Measurements from ENCODE around the gene FLT4. TPM values are rescaled to one million over a fixed set of nuclear protein-coding genes. Genes with fewer than 3 reads are reported as not detected.

The FLT4 gene
- polyA plus RNA-seq, 1 donor = 10.2 TPM

- Histone ChIP-seq H3K4me3 (ENCODE audit: low read length) (no peak overlapping the region), H3K9me3 (ENCODE audit: control insufficient read depth, low read depth, low read length) (no peaks in the 10 kb centered on the region), H3K4me1 (ENCODE audit: control insufficient read depth, insufficient read depth, low read length) (no peaks in the 10 kb centered on the region), H3K27ac (ENCODE audit: low read length) (no peak overlapping the region), H3K27me3 (ENCODE audit: control insufficient read depth, insufficient read depth, low read length) (peaks cover 1% of the 10 kb centered on the region), H3K36me3 (ENCODE audit: control insufficient read depth, insufficient read depth, low read length) (no peaks in the 10 kb centered on the region)
- DNase-seq = no peak
- WGBS (ENCODE audit: insufficient coverage, low lambda C conversion rate) = no CpG with 5 or more reads among the region's 16 CpGs
Observed at GRCh38 chr5:180598797-180599589, 50.4 kb downstream of the FLT4 start.

- no peaks in the 10 kb centered on the region for H3K36me3 ChIP-seq (ENCODE audit: control insufficient read depth, insufficient read depth, low read length)
- H3K9me3 ChIP-seq (ENCODE audit: control insufficient read depth, low read depth, low read length) = no peaks in the 10 kb centered on the region
- no peaks in the 10 kb centered on the region for H3K4me1 ChIP-seq (ENCODE audit: control insufficient read depth, insufficient read depth, low read length)
- WGBS (ENCODE audit: insufficient coverage, low lambda C conversion rate) = no CpG with 5 or more reads among the region's 9 CpGs
- peaks cover 7% of the 10 kb centered on the region for H3K27me3 ChIP-seq (ENCODE audit: control insufficient read depth, insufficient read depth, low read length)
- DNase-seq = no peak
- H3K27ac ChIP-seq (ENCODE audit: low read length) = no peak overlapping the region
- no peak overlapping the region for H3K4me3 ChIP-seq (ENCODE audit: low read length)
Observed at GRCh38 chr5:180598316-180598701, 51.1 kb downstream of the FLT4 start.

- no peaks in the 10 kb centered on the region for H3K9me3 ChIP-seq (ENCODE audit: control insufficient read depth, low read depth, low read length)
- no peak overlapping the region for H3K27ac ChIP-seq (ENCODE audit: low read length)
- H3K36me3 ChIP-seq (ENCODE audit: control insufficient read depth, insufficient read depth, low read length) = no peaks in the 10 kb centered on the region
- peaks cover 22% of the 10 kb centered on the region for H3K27me3 ChIP-seq (ENCODE audit: control insufficient read depth, insufficient read depth, low read length)
- no peak for DNase-seq
- no peaks in the 10 kb centered on the region for H3K4me1 ChIP-seq (ENCODE audit: control insufficient read depth, insufficient read depth, low read length)
- no CpG with 5 or more reads among the region's 24 CpGs for WGBS (ENCODE audit: insufficient coverage, low lambda C conversion rate)
- no peak overlapping the region for H3K4me3 ChIP-seq (ENCODE audit: low read length)
Observed at GRCh38 chr5:180596668-180597231, 52.6 kb downstream of the FLT4 start.

GRCh38 chr5:180596115-180596667 is 53.2 kb downstream of the FLT4 start:
- Histone ChIP-seq H3K27ac (ENCODE audit: low read length) (no peak overlapping the region), H3K4me1 (ENCODE audit: control insufficient read depth, insufficient read depth, low read length) (no peaks in the 10 kb centered on the region), H3K4me3 (ENCODE audit: low read length) (no peak overlapping the region), H3K27me3 (ENCODE audit: control insufficient read depth, insufficient read depth, low read length) (peaks cover 27% of the 10 kb centered on the region), H3K36me3 (ENCODE audit: control insufficient read depth, insufficient read depth, low read length) (no peaks in the 10 kb centered on the region), H3K9me3 (ENCODE audit: control insufficient read depth, low read depth, low read length) (no peaks in the 10 kb centered on the region)
- DNase-seq = no peak
- no CpG with 5 or more reads among the region's 12 CpGs for WGBS (ENCODE audit: insufficient coverage, low lambda C conversion rate)

GRCh38 chr5:180595381-180596114 is 53.9 kb downstream of the FLT4 start:
- no peak overlapping the region for H3K4me3 ChIP-seq (ENCODE audit: low read length)
- peaks cover 32% of the 10 kb centered on the region for H3K27me3 ChIP-seq (ENCODE audit: control insufficient read depth, insufficient read depth, low read length)
- H3K27ac ChIP-seq (ENCODE audit: low read length) = no peak overlapping the region
- no peaks in the 10 kb centered on the region for H3K4me1 ChIP-seq (ENCODE audit: control insufficient read depth, insufficient read depth, low read length)
- H3K9me3 ChIP-seq (ENCODE audit: control insufficient read depth, low read depth, low read length) = no peaks in the 10 kb centered on the region
- WGBS (ENCODE audit: insufficient coverage, low lambda C conversion rate) = no CpG with 5 or more reads among the region's 25 CpGs
- no peak for DNase-seq
- no peaks in the 10 kb centered on the region for H3K36me3 ChIP-seq (ENCODE audit: control insufficient read depth, insufficient read depth, low read length)

- Histone ChIP-seq H3K27me3 (ENCODE audit: control insufficient read depth, insufficient read depth, low read length) (peaks cover 38% of the 10 kb centered on the region), H3K9me3 (ENCODE audit: control insufficient read depth, low read depth, low read length) (no peaks in the 10 kb centered on the region), H3K4me3 (ENCODE audit: low read length) (no peak overlapping the region), H3K27ac (ENCODE audit: low read length) (no peak overlapping the region), H3K4me1 (ENCODE audit: control insufficient read depth, insufficient read depth, low read length) (no peaks in the 10 kb centered on the region), H3K36me3 (ENCODE audit: control insufficient read depth, insufficient read depth, low read length) (no peaks in the 10 kb centered on the region)
- no peak for DNase-seq
- WGBS (ENCODE audit: insufficient coverage, low lambda C conversion rate) = no CpG with 5 or more reads among the region's 2 CpGs
Observed at GRCh38 chr5:180595046-180595379, 54.4 kb downstream of the FLT4 start.

GRCh38 chr5:180594311-180595045 is 54.9 kb downstream of the FLT4 start:
- no peaks in the 10 kb centered on the region for H3K4me1 ChIP-seq (ENCODE audit: control insufficient read depth, insufficient read depth, low read length)
- H3K36me3 ChIP-seq (ENCODE audit: control insufficient read depth, insufficient read depth, low read length) = no peaks in the 10 kb centered on the region
- no peak for DNase-seq
- WGBS (ENCODE audit: insufficient coverage, low lambda C conversion rate) = no CpG with 5 or more reads among the region's 17 CpGs
- H3K9me3 ChIP-seq (ENCODE audit: control insufficient read depth, low read depth, low read length) = no peaks in the 10 kb centered on the region
- H3K27ac ChIP-seq (ENCODE audit: low read length) = no peak overlapping the region
- peaks cover 43% of the 10 kb centered on the region for H3K27me3 ChIP-seq (ENCODE audit: control insufficient read depth, insufficient read depth, low read length)
- H3K4me3 ChIP-seq (ENCODE audit: low read length) = no peak overlapping the region

GRCh38 chr5:180593446-180594206 is 55.8 kb downstream of the FLT4 start:
- H3K27ac ChIP-seq (ENCODE audit: low read length) = no peak overlapping the region
- H3K4me3 ChIP-seq (ENCODE audit: low read length) = no peak overlapping the region
- WGBS (ENCODE audit: insufficient coverage, low lambda C conversion rate) = no CpG with 5 or more reads among the region's 19 CpGs
- no peak for DNase-seq
- H3K27me3 ChIP-seq (ENCODE audit: control insufficient read depth, insufficient read depth, low read length) = peaks cover 50% of the 10 kb centered on the region
- no peaks in the 10 kb centered on the region for H3K36me3 ChIP-seq (ENCODE audit: control insufficient read depth, insufficient read depth, low read length)
- H3K9me3 ChIP-seq (ENCODE audit: control insufficient read depth, low read depth, low read length) = no peaks in the 10 kb centered on the region
- H3K4me1 ChIP-seq (ENCODE audit: control insufficient read depth, insufficient read depth, low read length) = no peaks in the 10 kb centered on the region

- Histone ChIP-seq H3K9me3 (ENCODE audit: control insufficient read depth, low read depth, low read length) (no peaks in the 10 kb centered on the region), H3K4me1 (ENCODE audit: control insufficient read depth, insufficient read depth, low read length) (no peaks in the 10 kb centered on the region), H3K4me3 (ENCODE audit: low read length) (no peak overlapping the region), H3K36me3 (ENCODE audit: control insufficient read depth, insufficient read depth, low read length) (no peaks in the 10 kb centered on the region), H3K27ac (ENCODE audit: low read length) (no peak overlapping the region), H3K27me3 (ENCODE audit: control insufficient read depth, insufficient read depth, low read length) (peaks cover 62% of the 10 kb centered on the region)
- 100% methylated on average over 1 of the region's 10 CpGs for WGBS (ENCODE audit: insufficient coverage, low lambda C conversion rate)
- no peak for DNase-seq
Observed at GRCh38 chr5:180592176-180592575, 57.2 kb downstream of the FLT4 start.
